ENCODE data around the gene COX6A2. TPM values are rescaled to one million over a fixed set of nuclear protein-coding genes. Genes with fewer than 3 reads are reported as not detected.

Gene COX6A2
- total and polyA plus RNA-seq, 2 experiments from 2014 or later, result 6.0 TPM; not detected in 1

DNA sequence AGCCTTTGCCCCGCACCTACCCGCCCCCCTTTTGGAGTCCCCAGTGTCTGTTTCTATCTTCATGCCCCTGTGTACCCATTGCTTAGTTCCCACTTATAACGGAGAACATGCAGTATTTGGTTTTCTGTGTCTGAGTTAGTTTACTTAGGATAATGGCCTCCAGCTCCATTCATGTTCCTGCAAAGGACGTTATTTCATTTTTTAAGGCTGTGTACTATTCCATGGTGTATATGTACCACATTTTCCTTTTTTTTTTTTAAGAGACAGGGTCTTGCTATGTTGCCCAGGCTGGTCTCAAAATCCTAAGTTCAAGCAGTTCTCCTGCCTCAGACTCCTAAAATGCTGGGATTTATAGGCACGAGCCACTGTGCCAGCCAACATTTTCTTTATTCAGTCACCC, 39.7 kb upstream of the COX6A2 start (continued):
- TF ChIP-seq ZNF462 (CRISPR knock-in tag; IDR thresholded peaks at IDR 0.05), result no peak
- TF ChIP-seq, protein P1, sequence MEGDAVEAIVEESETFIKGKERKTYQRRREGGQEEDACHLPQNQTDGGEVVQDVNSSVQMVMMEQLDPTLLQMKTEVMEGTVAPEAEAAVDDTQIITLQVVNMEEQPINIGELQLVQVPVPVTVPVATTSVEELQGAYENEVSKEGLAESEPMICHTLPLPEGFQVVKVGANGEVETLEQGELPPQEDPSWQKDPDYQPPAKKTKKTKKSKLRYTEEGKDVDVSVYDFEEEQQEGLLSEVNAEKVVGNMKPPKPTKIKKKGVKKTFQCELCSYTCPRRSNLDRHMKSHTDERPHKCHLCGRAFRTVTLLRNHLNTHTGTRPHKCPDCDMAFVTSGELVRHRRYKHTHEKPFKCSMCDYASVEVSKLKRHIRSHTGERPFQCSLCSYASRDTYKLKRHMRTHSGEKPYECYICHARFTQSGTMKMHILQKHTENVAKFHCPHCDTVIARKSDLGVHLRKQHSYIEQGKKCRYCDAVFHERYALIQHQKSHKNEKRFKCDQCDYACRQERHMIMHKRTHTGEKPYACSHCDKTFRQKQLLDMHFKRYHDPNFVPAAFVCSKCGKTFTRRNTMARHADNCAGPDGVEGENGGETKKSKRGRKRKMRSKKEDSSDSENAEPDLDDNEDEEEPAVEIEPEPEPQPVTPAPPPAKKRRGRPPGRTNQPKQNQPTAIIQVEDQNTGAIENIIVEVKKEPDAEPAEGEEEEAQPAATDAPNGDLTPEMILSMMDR (conservative IDR thresholded peaks at IDR 0.05; ENCODE audit: low read depth in 2 of 2), result no peak
- no peak for TF ChIP-seq REST (IDR thresholded peaks at IDR 0.05; ENCODE audit: unreplicated experiment)

All from GM23338 (cell line).